Upper lobe of right lung (tissue), 1 donor: ENCODE measurements around the gene MAPK8IP1. TPM values are rescaled to one million over a fixed set of nuclear protein-coding genes. Genes with fewer than 3 reads are reported as not detected.
A peak's percentile ranks its signal among the peaks of the same experiment; 100 is the strongest.

ENCODE experiments used
- ATAC-seq: fragments of 200-7000 bp; cut with Tn5 transposase; one replicate; pipeline ENCODE4 v1.9.1; 2020; ENCODE audit warnings: mild to moderate bottlenecking, moderate library complexity
- DNase-seq: peaks from one replicate; pipeline ENCODE4 v3.0.0-alpha.2; 2020
- H3K27ac ChIP-seq: fragments of 200-600 bp; one replicate; pipeline ENCODE4 v1.8.0; 2022
- H3K27me3 ChIP-seq: fragments of 200-600 bp; one replicate; pipeline ENCODE4 v1.8.0; 2022; ENCODE audit warnings: mild to moderate bottlenecking
- H3K36me3 ChIP-seq: fragments of 200-600 bp; one replicate; pipeline ENCODE4 v1.8.0; 2022
- H3K4me1 ChIP-seq: fragments of 200-600 bp; one replicate; pipeline ENCODE4 v1.8.0; 2022
- H3K4me3 ChIP-seq: fragments of 200-600 bp; one replicate; pipeline ENCODE4 v1.8.0; 2022; ENCODE audit warnings: mild to moderate bottlenecking
- H3K9me3 ChIP-seq: fragments of 200-600 bp; one replicate; pipeline ENCODE4 v1.8.0; 2022
- CTCF ChIP-seq: fragments of 200-600 bp; IDR thresholded peaks from one replicate; pipeline ENCODE4 v1.8.0; 2022; ENCODE audit warnings: antibody characterized with exemption
- intact Hi-C: fragments of 100-400 bp; cut with DNase I; formaldehyde crosslinking; loops from one replicate; pipeline ENCODE4 v1.11.0; 2022
- total RNA-seq: library from RNA; stranded (reverse); fragmentation: NEBNext Ultra II Directional; extraction: Animal tissue kit (Norgen Biotek cat#: 25700); gene quantifications from one replicate; pipeline ENCODE4 v1.2.1, GENCODE V29; 2021
- donor health status: DM: no; HTN: yes; CAD: no; lungs with severe emphysema.

MAPK8IP1 gene
- total RNA-seq, 1 donor from 2014 or later, result 6.4 TPM

- no peak for TF ChIP-seq CTCF
- intact Hi-C loops, result no loop called here
- DNase-seq (no peak), ATAC-seq (no peak)
- H3K27ac ChIP-seq, result no peak overlapping the region
- H3K9me3 ChIP-seq, result no peaks in the 10 kb centered on the region
- no peaks in the 10 kb centered on the region for H3K27me3 ChIP-seq
- no peaks in the 10 kb centered on the region for H3K36me3 ChIP-seq
- no peak overlapping the region for H3K4me3 ChIP-seq
- H3K4me1 ChIP-seq, result peaks cover 7% of the 10 kb centered on the region
Observed at GRCh38 chr11:45894555-45895247, 9.2 kb downstream of the MAPK8IP1 start.

- no peak for ATAC-seq
- Histone ChIP-seq H3K27ac (no peak overlapping the region), H3K4me1 (peaks cover 7% of the 10 kb centered on the region), H3K4me3 (no peak overlapping the region), H3K27me3 (no peaks in the 10 kb centered on the region), H3K36me3 (no peaks in the 10 kb centered on the region), H3K9me3 (no peaks in the 10 kb centered on the region)
- intact Hi-C loops, result no loop called here
- TF ChIP-seq CTCF, result no peak
- no peak for DNase-seq
Observed at GRCh38 chr11:45895553-45896259, 10.3 kb downstream of the MAPK8IP1 start.

GRCh38 chr11:45896422-45896984 is 11.1 kb downstream of the MAPK8IP1 start:
- DNase-seq (no peak), ATAC-seq (no peak)
- H3K4me3 ChIP-seq, result no peak overlapping the region
- H3K27ac ChIP-seq, result no peak overlapping the region
- H3K36me3 ChIP-seq, result no peaks in the 10 kb centered on the region
- intact Hi-C loops, result no loop called here
- H3K9me3 ChIP-seq, result no peaks in the 10 kb centered on the region
- no peaks in the 10 kb centered on the region for H3K27me3 ChIP-seq
- H3K4me1 ChIP-seq, result peaks cover 12% of the 10 kb centered on the region
- TF ChIP-seq CTCF, result no peak

GRCh38 chr11:45897556-45897955 is 12.1 kb downstream of the MAPK8IP1 start:
- H3K4me3 ChIP-seq, result no peak overlapping the region
- ATAC-seq, result no peak
- H3K27me3 ChIP-seq, result no peaks in the 10 kb centered on the region
- intact Hi-C loops, result no loop called here
- no peak overlapping the region for H3K27ac ChIP-seq
- H3K36me3 ChIP-seq, result no peaks in the 10 kb centered on the region
- no peak for TF ChIP-seq CTCF
- no peaks in the 10 kb centered on the region for H3K9me3 ChIP-seq
- peaks cover 12% of the 10 kb centered on the region for H3K4me1 ChIP-seq
- DNase-seq, result no peak

GRCh38 chr11:45899086-45899447 is 13.6 kb downstream of the MAPK8IP1 start:
- Histone ChIP-seq H3K4me1 (peaks cover 12% of the 10 kb centered on the region), H3K9me3 (no peaks in the 10 kb centered on the region), H3K27me3 (no peaks in the 10 kb centered on the region), H3K27ac (no peak overlapping the region), H3K4me3 (peak overlapping the region; percentile 58), H3K36me3 (no peaks in the 10 kb centered on the region)
- intact Hi-C loops, result no loop called here
- ATAC-seq, result no peak
- no peak for TF ChIP-seq CTCF
- no peak for DNase-seq
